ENCODE data around the gene EML5.
A peak's percentile ranks its signal among the peaks of the same experiment; 100 is the strongest.

EML5 gene

GRCh38 chr14:88698651-88699050, 94.1 kb downstream of the EML5 start:
- no peak for DNase-seq

- DNase-seq: no peak
Measured at GRCh38 chr14:88695870-88696269, 96.9 kb downstream of the EML5 start.

- no peak for DNase-seq
Measured at GRCh38 chr14:88688386-88688785, 104.4 kb downstream of the EML5 start.

- no peak for DNase-seq
Measured at GRCh38 chr14:88683119-88683518, 109.6 kb downstream of the EML5 start.

- DNase-seq: no peak
Measured at GRCh38 chr14:88682495-88683114, 110.1 kb downstream of the EML5 start.

- DNase-seq: no peak
Measured at GRCh38 chr14:88681755-88682494, 110.8 kb downstream of the EML5 start.

GRCh38 chr14:88669346-88669745, 123.4 kb downstream of the EML5 start:
- DNase-seq: no peak

- no peak for DNase-seq
Measured at GRCh38 chr14:88668448-88669116, 124.2 kb downstream of the EML5 start.

GRCh38 chr14:88667555-88668273, 125.0 kb downstream of the EML5 start:
- DNase-seq: peak; percentile 70

GRCh38 chr14:88660056-88660455, 132.7 kb downstream of the EML5 start:
- DNase-seq: no peak

GRCh38 chr14:88639221-88639620, 153.5 kb downstream of the EML5 start:
- no peak for DNase-seq

- no peak for DNase-seq
Measured at GRCh38 chr14:88632512-88632911, 160.2 kb downstream of the EML5 start.

GRCh38 chr14:88631091-88631490, 161.7 kb downstream of the EML5 start:
- DNase-seq: no peak

- DNase-seq: no peak
Measured at GRCh38 chr14:88630565-88630964, 162.2 kb downstream of the EML5 start.

GRCh38 chr14:88628462-88628861, 164.3 kb downstream of the EML5 start:
- DNase-seq: no peak

GRCh38 chr14:88628033-88628432, 164.7 kb downstream of the EML5 start:
- DNase-seq: no peak

GRCh38 chr14:88625671-88626070, 167.1 kb downstream of the EML5 start:
- no peak for DNase-seq

- no peak for DNase-seq
Measured at GRCh38 chr14:88621100-88621499, 171.7 kb downstream of the EML5 start.

GRCh38 chr14:88618476-88618875, 174.3 kb downstream of the EML5 start:
- no peak for DNase-seq

GRCh38 chr14:88617479-88617878, 175.3 kb downstream of the EML5 start:
- no peak for DNase-seq

- no peak for DNase-seq
Measured at GRCh38 chr14:88616697-88617096, 176.1 kb downstream of the EML5 start.

- DNase-seq: no peak
Measured at GRCh38 chr14:88614218-88614907, 178.4 kb downstream of the EML5 start.

GRCh38 chr14:88613552-88614010, 179.2 kb downstream of the EML5 start:
- no peak for DNase-seq

All from retina (tissue), 1 donor.